Measurements from ENCODE around the gene VIPR2.
"Not testable (repeated sequence)": the region's sequence is repeated elsewhere in the genome, so short reads cannot be mapped to it uniquely, and the experiment has no call there.

VIPR2 gene

DNA sequence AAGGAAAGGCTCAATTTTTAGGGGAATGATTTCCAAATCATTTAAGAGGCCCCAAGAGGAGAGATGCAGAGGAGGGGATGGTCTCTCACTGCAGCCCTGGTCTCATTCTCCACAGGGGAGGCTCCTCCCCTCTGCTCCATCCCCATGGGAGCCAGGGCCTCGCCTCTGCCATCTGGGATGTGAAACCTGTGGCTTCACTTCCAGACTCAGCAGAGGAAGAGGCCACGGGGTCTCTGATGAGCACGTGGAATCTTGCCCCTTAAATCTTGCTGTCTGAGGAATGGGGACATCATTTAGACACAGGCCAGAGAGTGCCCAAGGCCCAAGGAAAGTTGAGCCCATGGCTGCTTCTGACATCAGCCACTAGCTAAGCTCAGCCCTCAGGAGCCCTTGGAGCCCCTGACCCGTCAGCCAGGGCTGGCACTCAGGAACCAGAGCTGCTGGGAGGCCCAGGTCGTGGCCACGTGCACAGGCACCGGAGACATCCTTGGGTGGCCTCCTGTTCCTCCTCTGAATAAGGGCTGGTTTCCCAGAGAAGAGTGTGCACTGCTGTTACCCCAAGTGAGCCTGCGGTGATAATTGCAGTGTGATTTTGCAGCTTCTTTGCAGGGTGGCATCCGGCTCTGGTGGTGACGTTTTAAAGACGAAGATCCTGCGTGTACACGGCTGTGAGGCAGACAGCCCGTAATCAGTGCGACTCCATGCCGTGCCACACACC, 50.5 kb downstream of the VIPR2 start:
- in situ Hi-C loops (cut with HindIII; ENCODE audit: low sequenced_read_pairs), result no loop called here

DNA sequence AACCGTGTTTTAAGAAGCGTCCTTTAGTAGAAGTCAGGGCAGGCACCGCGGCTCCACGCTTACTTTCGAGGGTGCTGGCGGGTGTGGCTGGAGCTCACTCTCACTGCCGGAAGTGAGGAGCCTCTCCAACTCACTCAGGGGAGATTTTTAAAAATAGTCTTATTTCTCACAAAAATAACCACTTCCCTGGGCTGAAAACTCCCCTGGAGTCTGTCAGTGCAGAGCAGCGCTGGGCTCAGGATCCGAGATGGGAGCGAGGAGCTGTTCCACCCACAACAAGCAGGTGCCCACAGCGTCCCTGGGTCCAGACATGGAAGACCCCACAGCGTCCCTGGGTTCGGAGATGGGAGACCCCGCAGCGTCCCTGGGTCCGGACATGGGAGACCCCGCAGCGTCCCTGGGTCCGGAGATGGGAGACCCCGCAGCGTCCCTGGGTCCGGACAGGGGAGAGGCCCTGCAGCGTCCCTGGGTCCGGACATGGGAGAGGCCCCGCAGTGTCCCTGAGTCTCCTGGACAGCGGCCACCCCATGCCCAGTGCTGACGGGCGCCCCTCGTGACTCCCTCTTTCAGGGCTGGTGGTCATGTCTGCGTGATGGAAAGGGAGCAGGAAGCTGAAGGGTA, 51.2 kb downstream of the VIPR2 start:
- in situ Hi-C loops (cut with HindIII; ENCODE audit: low sequenced_read_pairs), result no loop called here

DNA sequence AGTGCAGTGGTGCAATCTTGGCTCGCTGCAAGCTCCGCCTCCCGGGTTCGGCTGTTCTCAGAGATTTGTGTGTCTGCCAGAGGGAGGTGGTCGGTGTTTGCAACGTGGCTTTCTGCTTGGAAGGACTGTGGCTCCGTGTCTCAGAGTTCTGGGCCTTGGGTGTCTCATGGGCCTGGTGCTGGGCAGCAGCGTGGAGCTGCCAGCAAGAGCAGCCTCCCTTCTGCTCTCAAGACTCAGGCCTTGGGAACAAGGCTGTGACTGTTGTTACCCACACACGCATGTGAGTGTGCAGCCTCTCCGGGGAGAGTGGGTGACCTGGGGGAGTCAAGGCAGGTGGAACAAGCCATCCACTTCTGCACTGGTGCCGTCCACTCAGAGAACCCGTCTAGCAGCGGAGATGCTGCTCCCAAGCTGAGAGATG, 52.0 kb downstream of the VIPR2 start:
- in situ Hi-C loops (cut with HindIII; ENCODE audit: low sequenced_read_pairs), result no loop called here

DNA sequence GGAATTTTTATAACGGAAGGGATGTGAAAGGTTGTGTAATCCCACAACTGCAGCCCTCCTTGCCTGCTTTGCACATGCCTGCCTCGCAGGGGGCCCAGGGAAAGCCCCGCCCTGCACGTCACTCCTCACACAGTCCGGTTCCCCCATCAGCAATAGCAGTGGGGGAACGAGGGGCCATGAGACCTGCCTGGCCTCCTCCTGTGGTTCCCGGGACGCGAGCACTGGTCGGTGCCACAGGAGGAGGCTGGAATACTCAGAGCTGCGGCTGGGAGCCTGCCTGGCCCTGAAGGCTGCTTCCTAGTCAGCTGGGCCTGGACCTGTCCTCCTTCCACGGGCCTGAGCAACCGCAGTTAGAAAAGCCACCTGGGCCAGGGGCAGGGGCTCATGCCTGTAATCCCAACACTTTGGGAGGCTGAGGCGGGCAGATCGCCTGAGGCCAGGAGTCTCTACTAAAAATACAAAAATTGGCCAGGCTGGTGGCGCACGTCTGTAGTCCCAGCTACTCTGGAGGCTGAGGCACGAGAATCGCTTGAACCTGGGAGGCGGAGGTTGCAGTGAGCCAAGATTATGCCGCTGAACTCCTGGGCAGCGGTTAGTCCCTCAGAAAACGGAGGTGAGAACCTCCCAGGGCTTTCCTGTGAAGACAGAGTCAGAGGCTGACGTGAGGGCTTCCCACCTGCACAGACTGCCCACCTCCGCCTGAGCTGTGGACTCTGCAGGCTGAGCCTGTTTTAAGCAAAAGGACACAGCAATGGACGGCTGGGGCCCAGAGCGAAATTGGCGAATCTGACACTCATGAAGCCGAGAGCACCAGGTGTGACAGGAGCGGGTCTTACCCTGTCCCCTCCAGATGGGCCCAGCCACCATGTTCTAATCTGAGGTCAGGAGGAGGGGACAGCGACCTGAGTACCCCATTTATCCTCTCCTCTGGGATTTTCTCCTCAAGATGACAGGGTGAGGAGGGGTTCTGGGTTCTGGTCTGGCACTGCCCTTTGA, 52.9 kb downstream of the VIPR2 start:
- in situ Hi-C loops (cut with HindIII; ENCODE audit: low sequenced_read_pairs), result no loop called here

DNA sequence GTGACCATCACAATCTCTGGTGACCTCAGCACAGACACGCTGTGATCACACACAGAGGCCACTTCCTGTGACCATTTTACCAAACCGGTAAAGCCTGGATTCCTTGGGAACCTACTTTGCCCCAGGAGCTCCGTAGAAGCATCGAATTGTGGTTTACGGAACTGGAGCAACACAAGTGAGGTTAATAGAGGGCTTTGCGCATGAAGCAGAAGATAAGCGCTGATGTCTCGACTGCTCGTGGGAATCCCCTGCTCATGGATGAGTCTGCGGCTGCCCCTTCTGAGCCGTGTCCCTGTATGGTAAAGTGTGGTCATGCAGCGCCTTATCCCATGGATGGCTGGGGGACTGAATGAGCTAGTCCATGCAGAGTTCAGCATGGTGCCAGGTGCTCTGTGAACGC, 53.6 kb downstream of the VIPR2 start:
- in situ Hi-C loops (cut with HindIII; ENCODE audit: low sequenced_read_pairs), result no loop called here

DNA sequence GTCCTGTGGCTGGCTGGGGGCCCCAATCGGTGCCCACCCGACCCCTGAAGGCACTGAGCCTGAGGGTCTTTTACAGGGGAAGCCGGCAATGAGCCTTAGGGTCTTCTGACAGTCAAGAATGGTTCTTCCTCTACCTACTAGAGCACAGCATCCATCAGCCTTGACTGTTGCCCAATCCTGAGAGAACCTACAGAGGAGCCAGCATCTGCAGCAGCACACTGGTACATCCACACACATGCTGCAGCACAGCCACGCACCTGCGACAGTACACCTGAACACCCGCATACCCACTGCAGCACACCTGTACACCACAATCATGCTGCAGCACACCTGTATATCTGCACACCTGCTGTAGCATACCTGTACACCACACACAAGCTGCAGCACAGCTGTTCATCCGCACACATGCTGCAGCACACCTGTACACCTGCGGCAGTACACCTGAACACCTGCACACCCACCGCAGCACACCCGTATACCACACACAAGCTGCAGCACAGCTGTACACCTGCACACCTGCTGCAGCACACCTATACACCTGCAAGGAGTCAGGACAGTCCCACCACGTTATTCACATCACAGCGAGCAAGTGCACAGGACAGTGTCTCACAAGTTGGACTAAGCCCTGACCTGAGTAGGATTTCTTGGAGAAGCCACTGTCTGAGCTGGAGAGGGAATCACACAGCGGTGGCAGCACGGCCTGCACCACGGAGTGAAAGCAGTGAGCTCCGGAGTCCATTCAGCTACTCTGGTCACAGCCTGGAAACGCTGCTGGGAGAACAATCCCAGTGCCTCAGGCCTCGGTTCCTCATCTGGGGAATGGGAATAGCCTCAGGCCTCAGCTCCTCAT, 56.4 kb downstream of the VIPR2 start:
- in situ Hi-C loops (cut with HindIII; ENCODE audit: low sequenced_read_pairs), result no loop called here

DNA sequence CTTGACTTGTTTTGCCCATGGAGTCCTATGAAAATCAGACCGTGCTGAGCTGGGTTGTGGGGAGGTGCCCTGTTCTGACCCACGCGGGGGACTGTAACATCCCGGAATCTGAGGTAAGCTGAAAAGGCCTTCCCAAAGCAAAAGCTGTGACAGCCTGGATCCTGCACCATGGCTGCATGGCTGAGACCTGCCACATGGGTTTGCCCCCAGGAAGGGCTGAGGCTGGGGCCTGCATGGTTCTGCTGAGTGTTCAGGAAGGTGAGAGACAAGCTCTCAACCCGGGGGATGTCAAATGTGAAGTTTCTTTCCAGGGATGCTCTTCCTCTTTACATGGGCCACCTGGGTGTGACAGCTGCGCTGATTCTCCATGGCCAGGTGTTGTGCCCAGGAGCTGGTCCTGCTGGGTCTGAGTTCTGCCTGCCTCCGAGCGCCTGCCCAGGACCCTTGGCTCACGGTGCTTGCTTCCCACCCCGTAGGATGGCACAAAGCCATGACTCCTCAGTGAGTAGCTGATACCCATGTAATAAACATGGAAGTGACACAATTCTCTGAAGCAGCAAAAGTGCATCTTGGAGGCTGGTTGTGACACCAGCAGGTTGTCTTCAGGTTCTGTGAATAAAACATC, 58.3 kb downstream of the VIPR2 start:
- in situ Hi-C loops (cut with HindIII; ENCODE audit: low sequenced_read_pairs), result no loop called here

DNA sequence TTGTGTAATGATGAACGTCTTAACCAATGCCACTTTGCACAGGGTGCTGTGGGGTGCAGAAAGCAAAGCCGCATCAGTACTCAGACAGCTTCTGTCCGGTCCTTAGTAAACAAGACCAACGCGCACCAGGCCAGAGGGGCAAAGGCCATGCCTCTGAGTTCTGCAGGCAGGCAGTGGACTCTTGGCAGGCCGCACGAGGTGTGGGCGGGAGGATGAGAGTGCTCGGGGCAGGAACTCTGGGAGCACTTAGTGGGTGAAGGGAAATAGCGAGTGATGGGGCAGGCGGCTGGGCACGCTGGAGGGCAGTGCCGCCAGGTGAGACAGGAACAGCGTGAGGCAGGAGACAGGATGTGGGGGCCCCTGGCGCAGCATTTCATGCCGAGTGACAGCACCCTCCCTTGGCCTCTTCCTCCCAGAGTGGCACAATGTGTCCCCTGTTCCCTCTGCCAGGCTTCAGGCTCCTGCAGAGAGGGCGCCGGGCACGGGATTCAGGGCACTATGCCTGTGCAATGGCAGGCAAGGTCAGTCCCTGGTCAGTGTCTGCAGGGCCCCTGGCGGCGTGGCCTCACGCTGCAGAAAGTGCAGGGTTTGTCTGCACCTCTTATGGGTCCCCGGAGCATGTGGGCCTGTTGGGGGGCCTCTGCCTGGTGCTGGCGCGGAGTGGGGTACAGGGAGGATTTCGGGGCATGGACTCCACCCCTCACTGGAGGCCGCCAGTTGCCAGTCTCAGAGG, 60.4 kb downstream of the VIPR2 start:
- in situ Hi-C loops (cut with HindIII; ENCODE audit: low sequenced_read_pairs), result no loop called here

DNA sequence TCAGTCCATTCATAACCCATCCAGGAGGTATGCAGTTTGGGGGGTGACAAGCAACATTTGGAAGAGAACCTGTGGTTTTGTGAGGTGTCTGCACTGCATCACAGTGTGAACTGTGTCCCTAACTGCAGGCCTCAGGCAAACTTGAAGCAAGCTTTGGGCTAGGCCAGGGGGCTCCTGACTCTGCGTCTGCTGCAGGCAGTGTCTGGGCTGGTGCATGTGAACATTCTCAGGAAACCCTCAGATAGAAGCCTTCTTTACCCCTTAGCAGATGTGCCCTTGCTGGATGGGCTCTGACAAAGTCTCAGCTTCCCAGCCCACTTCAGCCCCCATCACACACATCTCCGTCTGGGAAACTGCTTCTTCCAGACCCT, 61.0 kb downstream of the VIPR2 start:
- in situ Hi-C loops (cut with HindIII; ENCODE audit: low sequenced_read_pairs), result no loop called here

DNA sequence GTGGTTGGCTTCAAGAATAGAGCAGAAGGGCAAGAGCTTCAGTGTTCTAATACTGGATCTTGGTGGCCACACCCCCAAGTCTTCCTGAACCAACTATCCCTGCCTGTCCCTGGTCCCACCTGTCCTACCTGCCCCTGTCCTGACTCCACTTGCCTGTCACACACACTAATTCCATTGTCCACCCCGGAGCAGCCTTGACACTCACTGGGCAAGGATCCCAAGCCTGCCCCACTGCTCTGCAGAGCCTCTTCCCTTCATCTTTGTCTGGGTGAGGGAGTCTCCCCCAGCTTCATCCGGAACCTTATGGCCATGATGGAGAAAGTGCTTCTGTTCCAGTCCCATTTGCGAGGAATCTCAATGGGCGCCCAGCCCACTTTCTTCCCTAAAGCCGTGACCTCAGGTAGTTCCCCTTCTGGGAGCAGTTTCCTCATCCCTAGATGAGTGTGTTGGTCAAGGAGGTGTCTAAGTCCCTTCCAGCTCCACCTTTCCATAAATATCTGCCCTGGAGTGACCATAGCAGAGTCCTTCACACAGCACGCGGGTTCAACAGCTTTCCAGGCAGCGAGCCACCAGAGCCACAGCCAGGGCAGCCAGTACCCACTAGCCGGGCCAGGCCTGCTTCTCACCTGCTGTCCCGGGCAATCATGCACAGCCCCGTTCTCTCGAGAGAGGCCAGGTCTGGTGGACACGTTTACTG, 61.5 kb downstream of the VIPR2 start:
- in situ Hi-C loops (cut with HindIII; ENCODE audit: low sequenced_read_pairs), result no loop called here

DNA sequence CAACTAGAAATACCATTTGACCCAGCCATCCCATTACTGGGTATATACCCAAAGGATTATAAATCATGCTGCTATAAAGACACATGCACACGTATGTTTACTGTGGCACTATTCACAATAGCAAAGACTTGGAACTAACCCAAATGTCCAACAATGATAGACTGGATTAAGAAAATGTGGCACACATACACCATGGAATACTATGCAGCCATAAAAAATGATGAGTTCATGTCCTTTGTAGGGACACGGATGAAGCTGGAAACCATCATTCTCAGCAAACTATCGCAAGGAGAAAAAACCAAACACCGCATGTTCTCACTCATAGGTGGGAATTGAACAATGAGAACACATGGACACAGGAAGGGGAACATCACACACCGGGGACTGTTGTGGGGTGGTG, 62.6 kb downstream of the VIPR2 start:
- in situ Hi-C loops (cut with HindIII; ENCODE audit: low sequenced_read_pairs), result not testable (repeated sequence)

DNA sequence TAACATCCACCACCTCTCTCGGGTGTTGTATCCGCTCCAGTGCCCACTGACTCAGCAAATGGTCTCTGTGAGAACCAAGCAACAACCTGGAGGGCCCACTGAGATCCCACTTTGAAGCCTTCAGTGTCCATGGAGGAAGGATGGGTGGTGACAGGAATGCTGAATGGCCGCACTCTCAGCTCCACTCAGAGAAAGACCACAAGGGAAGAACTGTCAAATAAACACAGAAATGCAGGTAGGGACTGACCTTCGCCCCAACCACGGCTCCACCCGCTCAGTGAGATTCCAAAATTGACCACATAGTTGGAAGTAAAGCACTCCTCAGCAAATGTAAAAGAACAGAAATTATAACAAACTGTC, 65.8 kb downstream of the VIPR2 start:
- in situ Hi-C loops (cut with HindIII; ENCODE audit: low sequenced_read_pairs), result loop anchor here (5.0 kb wide), 1 partner anchor 58 kb away; no protein-coding TSS in a partner anchor

DNA sequence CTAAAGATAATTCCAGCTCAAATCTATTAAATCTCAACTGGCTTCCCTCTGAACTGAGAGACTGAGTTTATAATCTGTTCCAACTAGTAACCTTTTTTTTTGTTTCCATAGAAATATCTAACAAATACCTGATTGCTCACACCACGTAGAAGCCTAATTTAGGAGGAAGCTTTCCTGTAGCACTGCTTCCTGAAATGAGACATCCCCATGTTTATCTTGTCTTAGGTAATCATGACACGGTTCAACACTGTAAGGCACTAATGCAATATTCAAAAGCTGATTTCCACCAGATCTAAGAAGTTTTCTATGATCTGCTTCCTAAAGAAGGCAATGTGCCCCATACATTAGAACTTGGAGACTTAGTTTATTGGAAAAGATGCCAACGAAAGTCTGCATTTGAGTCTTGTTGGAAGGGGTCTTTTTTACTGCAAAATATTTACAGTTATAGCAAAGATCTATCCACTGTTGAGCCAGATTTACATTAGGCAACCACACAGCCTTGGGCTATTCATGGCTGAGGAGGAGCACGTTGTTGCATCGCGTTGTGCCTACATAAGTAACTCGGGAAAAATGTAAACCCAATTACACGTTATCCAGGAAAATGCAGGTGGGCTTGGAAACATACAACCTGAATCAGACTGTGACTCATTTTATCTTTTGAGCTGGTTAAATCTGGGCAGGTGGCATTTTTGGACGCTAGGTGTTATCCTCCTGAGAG, 66.3 kb downstream of the VIPR2 start:
- in situ Hi-C loops (cut with HindIII; ENCODE audit: low sequenced_read_pairs), result loop anchor here (5.0 kb wide), 1 partner anchor 59 kb away; no protein-coding TSS in a partner anchor

DNA sequence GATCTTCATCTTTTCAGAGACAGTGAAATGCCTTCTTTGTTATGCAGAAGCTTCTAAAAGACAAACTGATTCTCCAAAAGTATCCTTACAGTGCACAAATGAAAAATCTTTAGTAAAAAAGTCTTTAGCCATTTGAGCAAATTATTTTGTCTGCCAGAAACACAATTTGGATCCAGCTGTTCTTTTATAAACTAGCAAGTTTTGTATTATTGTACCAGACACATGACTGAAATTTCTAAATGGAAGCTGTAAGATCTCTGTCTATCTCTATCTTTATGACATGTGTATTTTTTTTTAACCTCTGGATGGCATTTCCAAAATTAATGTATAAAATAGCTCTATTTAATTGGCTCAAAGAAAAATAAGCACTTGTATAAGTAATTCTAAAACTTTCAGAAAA, 68.3 kb downstream of the VIPR2 start:
- in situ Hi-C loops (cut with HindIII; ENCODE audit: low sequenced_read_pairs), result loop anchor here (5.0 kb wide), 1 partner anchor 61 kb away; no protein-coding TSS in a partner anchor

DNA sequence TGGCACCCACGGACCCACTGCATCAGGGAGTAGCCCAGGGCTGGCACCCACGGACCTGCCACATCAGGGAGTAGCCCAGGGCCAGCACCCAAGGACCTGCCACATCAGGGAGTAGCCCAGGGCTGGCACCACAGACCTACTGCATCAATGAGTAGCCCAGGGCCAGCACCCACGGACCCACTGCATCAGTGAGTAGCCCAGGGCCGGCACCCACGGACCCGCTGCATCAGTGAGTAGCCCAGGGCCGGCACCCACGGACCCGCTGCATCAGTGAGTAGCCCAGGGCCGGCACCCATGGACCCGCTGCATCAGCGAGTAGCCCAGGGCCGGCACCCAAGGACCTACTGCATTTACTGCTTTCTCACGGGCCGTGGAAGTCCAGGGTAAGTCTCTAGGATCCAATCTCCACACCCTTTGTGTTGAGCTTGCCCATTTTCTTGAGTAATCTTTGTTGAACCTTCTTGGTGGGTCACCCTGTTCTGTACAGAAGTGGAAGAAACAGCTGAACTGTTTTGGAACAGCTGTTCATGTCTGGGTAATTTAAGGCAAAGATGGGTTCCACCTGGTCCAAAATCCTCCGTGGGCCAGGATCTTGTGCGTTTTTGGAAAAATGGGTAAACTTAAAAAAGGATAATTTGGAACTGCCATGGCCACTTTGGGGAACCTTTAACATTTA, 69.0 kb downstream of the VIPR2 start:
- in situ Hi-C loops (cut with HindIII; ENCODE audit: low sequenced_read_pairs), result loop anchor here (5.0 kb wide), 1 partner anchor 62 kb away; no protein-coding TSS in a partner anchor

DNA sequence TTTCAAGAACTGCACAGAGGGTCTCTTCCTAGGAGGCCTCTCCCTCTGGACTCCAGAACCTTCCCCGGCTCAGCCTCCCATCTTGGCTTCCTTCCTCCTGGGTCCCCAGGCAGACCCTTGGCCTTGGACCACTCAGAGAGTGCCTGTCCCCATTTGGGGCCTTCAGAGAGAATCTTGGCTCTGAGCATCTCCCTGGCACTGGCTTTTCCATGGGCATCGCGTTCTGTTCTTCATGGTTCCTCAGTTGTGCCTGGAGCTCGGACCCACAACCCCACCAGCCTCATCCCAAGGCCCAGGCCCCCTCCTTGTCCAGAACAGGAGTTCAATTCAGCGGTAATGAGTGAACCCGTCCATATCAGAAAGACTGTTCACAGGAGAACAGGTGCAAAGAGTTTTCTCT, 73.4 kb downstream of the VIPR2 start:
- in situ Hi-C loops (cut with HindIII; ENCODE audit: low sequenced_read_pairs), result no loop called here

DNA sequence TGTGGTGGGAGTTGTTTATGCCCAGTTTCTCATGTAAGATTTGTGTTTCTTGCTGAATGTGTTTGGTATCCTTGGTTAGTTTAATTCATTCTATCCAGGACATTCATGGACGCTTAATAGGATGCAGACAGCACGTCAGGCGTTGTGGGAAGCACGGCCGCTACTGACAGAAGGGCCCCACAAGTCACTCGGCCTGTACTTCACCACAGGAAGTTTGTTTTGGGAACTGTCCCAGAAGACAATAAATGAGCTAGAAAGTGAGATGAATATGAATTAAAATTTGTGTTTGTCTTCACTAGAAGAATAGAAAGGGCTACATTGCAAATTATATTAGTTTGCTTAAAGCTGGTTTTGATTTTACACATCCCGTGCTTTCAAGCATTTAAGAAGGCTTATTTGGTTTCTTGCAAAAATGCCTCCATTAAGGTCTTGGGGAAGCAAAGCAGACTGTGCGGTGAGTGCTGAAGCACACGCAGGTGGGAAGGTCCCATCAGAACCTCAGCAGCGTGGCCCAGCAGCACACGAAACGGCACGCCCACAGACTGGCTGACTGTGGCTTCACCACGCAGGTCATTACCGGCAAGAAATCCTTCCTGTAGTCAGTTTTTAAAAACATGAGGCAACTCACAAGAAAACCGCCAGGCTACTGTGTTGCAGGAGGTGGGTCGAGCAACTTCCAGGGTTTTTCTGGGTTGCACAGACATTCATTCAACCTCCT, 74.1 kb downstream of the VIPR2 start:
- in situ Hi-C loops (cut with HindIII; ENCODE audit: low sequenced_read_pairs), result no loop called here

Measured in endothelial cell of hepatic sinusoid (primary cell).